B cell (primary cell): ENCODE measurements around the gene TMEM131.

Experiments used
- EZH2 ChIP-seq: IDR thresholded peaks from 2 replicates; pipeline ENCODE4 v1.6.1; 2012; ENCODE audit warnings: borderline replicate concordance, low read depth, mild to moderate bottlenecking, moderate library complexity, low read length; ENCODE audit not compliant: insufficient read depth, poor library complexity, severe bottlenecking
- TF ChIP-seq, protein P1 (sequence below): fragments of 200-600 bp; IDR thresholded peaks from one replicate; pipeline ENCODE4 v1.8.0; 2022; ENCODE audit warnings: antibody characterized with exemption, mild to moderate bottlenecking

DNA sequence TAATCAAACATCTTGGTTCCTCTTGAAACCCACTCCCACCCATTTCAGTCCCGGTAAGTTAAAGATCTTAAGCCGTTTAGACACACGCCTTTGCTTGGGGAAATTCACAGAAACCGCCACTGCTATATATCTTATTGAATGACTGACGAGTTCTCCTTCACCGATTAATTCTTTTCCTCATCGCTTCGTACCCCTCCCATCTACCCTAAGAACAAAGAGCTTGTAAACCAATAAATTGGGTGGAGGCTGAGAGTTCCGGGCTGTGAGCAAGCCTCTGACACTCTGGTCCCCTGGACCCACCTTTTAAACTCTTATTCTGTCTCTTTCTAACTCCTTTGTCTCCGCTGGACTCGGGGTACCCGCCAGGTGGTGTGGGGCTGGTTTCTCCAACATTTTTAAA lies 30.6 kb downstream of the TMEM131 start:
- TF ChIP-seq, protein P1, sequence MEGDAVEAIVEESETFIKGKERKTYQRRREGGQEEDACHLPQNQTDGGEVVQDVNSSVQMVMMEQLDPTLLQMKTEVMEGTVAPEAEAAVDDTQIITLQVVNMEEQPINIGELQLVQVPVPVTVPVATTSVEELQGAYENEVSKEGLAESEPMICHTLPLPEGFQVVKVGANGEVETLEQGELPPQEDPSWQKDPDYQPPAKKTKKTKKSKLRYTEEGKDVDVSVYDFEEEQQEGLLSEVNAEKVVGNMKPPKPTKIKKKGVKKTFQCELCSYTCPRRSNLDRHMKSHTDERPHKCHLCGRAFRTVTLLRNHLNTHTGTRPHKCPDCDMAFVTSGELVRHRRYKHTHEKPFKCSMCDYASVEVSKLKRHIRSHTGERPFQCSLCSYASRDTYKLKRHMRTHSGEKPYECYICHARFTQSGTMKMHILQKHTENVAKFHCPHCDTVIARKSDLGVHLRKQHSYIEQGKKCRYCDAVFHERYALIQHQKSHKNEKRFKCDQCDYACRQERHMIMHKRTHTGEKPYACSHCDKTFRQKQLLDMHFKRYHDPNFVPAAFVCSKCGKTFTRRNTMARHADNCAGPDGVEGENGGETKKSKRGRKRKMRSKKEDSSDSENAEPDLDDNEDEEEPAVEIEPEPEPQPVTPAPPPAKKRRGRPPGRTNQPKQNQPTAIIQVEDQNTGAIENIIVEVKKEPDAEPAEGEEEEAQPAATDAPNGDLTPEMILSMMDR: no peak
- no peak for TF ChIP-seq EZH2
